HG03521 (cell line): ENCODE measurements around the gene COL5A1.
"Not testable (repeated sequence)": the region's sequence is repeated elsewhere in the genome, so short reads cannot be mapped to it uniquely, and the experiment has no call there.

Source experiments
- ATAC-seq: cut with Tn5 transposase; IDR thresholded peaks from one replicate; pipeline ENCODE4 v1.9.1; 2021; ENCODE audit warnings: mild to moderate bottlenecking, moderate library complexity; ENCODE audit not compliant: unreplicated experiment

COL5A1 gene

DNA sequence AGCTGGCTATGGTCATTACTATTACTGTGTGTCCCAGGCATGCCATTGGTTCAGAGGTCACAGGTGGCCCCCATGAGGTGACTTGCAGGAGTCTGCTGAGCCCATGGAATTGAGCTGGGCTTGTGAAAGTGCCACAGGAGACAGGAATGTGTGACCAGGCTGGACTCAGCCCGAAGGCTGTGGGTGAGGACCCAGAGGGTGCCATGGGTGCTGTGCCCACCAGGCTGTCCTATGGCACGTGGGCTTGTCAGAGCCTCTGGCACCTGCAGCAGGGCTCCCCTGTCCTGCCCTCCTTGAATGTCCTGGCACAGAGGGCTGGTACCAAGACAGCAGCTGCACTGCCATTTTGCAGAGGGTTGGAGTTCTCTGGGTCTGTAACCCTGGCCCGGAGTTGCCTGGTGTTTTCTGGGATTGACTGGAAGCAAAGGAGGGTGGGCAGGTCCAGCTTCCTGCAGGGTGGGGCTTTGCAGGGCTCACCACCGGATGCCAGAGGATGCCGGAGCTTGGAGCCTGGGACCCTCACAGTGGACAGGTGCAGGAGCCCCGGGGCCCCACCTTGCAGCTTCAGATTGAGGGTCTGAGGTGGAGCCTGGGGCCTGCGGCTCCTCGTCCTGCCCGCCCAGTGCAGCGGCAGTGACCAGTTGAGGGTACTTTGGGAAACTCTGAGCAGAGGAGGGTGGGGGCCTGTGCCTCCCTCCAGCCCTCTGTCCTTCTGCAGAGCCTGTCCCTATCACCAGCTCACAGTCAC, 14.2 kb downstream of the COL5A1 start:
- ATAC-seq, result no peak

GRCh38 chr9:134656334-134657006, 14.9 kb downstream of the COL5A1 start:
- ATAC-seq, result no peak

GRCh38 chr9:134657666-134658377, 16.2 kb downstream of the COL5A1 start:
- no peak for ATAC-seq

DNA sequence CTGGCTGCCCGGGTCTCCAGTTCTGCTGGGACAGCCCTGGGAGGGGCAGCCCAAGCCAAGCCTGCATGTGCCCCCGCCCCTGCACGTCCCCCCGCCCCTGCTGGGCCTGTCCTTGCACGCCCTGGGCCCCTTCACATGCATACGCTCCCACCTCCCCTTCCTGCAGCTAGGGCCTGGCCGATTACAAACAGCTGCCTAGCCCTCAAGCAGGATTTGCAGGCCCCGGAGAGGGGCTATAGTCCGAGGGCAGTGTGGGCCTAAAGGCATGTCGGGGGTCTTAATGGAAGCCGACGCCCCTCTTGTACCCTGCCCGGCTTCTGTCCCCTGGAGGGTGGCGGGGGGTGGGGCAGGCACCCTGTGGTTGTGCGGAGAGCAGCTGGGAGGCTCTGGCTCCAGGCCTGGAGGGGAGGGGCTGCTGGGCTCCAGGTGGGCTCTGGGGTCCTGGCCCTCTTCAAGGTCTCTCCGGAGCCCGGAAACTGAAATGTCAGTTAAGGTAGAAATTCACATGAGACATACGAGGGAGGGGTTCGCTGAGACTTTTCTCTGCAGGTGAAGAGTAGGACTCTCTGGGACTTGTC, 16.9 kb downstream of the COL5A1 start:
- no peak for ATAC-seq

DNA sequence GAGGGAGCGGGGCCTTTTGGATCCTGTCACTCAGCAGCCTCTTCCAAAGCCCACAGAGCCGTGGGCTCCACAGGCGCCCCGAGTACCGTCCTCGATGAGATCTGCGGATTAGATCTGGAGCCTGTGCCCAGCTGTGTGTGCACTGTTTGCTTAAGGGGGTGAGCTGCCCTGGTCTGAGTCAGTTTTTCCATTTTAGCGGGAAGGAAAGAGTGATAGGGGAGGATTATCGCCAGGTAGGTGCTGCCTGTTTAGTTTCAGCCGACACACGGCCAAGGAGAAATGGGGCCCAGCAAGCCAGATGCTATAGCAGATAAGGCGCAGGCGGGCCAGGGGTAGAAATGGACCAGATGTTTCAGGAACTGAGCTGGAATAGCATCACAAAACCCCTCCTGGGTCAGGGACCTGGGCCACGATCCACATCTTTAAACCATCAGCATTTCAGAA, 18.1 kb downstream of the COL5A1 start:
- no peak for ATAC-seq

DNA sequence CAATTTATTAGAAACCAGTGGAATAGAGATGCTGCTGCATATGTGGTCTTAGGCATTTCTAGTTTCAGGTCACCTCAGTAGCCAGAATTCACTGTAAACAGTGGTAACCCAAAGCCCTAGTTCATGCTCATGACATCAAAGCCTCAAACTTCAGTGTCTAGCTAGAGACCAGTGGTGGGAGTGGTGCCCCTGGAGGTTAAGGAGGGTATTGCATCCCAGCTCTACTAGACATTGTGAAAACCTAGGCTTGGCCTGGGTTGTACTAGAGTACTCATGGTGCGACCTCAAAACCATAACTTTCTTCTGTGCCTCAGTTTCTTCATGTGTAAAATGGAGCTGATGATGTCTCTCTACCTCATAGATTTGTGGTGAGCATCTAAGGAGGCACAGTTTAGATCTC, 18.8 kb downstream of the COL5A1 start:
- ATAC-seq, result no peak

DNA sequence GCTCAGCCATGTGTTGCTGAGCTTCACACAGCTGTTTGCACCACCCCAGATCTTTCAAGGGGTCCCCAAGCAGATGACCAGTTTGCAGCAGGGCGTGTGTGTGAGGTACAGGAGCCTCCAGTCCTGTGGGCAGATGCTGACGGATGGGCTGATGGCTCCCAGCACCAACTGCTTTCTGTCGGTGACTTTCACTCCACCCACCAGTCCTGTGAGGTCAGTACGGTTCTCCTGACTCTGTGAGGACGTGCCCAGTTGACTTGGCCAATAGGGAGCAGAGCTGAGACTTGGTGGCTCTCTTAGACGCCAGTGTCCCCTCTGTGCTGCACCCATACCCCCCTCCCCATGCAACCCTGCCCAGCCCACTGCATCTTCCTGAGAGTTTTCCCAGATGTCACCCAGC, 19.7 kb downstream of the COL5A1 start:
- no peak for ATAC-seq

- no peak for ATAC-seq
Measured at GRCh38 chr9:134661791-134662142, 20.2 kb downstream of the COL5A1 start.

DNA sequence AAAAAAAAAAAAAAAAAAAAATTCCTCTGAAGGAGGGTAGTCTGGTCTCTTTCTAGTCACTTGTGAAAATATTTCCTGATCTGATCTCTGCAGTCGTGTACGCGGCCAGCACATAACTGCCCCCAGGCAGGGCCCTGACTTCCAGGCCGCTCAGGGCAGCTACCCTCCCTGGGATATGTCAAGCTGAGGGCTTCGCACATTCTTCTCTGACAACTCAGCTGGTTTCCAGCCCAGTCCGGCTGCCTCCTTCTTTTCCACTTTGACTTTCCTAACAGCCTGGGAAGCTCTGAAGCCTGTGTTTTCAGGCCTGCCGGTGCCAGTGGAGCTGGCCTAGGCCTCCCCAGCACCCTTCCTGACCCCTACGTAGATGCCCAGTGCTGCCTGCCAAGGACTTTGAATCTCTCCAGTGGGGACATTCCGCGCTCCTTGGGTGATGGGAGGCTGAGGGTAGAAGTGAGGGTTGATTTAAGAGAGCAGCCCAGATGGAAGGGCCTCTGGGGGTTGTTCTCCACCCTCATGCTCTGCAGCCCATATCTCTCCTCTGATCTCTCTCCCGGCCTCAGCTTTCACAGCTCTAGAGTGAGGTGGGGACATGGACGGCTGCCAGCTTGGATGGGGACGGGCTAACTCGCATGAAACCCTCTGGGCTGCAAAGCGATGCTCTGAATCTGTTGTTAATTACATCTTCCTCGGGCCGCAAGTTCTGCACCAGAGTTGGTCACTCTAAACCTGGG, 20.7 kb downstream of the COL5A1 start:
- no peak for ATAC-seq

DNA sequence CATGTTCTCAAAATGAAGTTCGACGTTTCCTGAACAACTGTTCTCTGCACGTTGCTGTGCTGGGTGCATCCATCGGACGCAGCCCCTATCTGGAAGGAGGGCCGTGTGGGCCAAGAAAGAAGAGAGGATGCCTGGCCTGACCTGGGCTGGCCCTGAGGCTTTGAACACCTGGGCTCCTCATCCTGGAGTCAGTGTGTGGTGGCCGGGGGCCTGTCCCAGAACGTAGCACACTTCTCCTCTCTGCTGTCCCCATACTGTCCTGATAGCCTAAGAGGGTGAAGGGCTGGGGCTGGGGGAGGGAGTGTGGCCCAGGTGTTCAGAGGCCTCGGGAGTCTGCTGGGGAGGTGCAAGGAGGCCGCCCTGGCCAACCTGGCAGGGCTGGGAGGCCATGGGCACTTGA, 21.5 kb downstream of the COL5A1 start:
- ATAC-seq, result no peak

GRCh38 chr9:134663753-134664415, 22.3 kb downstream of the COL5A1 start:
- no peak for ATAC-seq

DNA sequence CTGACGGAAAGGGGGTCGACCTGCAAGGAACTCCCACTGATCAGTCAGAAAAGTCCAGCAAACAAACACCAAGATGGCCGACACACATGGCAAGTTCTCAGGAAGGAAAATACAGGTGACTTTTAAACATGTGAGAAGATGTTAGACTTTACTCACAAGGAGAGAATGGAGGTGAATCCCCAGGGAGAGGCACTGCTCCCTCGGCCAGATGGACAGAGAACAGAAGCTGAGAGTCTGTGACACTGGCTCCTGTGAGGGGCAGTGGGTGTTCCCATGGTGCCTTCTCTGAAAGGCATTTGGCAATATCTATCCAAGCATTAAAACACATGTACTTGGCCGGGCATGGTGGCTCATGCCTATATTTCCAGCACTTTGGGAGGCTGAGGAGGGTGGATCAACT, 22.8 kb downstream of the COL5A1 start:
- ATAC-seq, result no peak

DNA sequence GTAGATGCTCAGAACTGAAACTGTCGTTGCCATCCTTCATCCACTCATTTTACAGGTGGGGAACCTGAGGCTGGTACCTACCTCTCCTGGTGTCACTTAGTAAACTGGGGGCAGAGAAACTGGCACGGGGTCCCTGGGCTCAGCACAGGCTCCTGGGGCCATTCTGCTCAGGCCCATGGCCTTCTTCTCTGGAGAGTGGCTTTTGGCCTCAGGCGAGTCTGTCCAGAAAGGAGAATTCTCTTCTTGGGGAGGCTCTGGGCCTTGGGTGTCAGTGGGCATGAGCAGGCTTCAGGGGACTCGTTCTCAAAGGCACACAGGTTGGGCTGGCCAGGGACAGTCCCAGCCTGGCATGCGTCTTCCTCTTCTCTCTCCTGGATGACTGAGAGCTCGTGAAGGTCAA, 24.6 kb downstream of the COL5A1 start:
- no peak for ATAC-seq

- no peak for ATAC-seq
Measured at GRCh38 chr9:134666831-134667230, 25.2 kb downstream of the COL5A1 start.

DNA sequence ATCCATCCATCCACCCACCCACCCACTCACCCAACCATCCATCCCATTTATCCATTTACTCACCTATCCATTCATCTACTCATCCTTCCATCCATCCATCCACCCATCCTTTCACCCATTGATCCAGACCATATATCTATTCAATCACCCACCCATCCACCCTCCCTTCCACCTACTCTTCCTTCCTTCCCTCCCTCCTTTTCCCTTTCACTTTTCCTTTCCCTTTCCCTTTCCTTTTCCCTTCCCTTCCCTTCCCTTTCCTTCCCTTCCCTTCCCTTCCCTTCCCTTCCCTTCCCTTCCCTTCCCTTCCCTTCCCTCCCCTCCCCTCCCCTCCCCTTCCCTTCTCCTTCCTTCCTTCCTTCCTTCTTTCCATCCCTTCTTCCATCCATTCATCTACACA, 27.4 kb downstream of the COL5A1 start:
- not testable (repeated sequence) for ATAC-seq

DNA sequence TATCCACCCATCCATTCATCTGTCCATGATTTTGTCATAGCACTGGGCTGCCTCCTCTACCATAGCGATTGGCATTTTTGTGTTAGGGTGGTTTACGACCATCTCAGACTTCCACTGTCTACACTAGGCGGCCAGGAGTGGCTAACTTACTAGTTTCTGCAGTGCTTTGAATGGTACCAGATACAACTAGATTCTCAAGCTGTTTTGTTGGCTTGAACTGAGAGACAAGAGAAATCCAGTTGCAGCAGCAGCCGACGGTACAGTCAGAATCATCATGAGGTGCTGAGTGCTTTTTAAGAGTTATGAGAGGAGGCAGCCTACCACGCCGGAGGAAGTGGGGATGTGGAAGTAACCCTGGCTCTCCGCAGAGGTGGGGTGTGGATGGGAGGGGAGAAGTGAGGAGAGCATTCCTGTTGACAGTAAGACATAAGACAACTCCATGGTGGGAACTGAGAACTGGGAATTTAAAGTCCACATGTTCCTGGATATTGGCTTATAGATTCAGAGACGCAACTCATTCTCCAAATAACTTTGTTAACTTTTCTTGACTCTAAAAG, 27.9 kb downstream of the COL5A1 start:
- ATAC-seq, result no peak

DNA sequence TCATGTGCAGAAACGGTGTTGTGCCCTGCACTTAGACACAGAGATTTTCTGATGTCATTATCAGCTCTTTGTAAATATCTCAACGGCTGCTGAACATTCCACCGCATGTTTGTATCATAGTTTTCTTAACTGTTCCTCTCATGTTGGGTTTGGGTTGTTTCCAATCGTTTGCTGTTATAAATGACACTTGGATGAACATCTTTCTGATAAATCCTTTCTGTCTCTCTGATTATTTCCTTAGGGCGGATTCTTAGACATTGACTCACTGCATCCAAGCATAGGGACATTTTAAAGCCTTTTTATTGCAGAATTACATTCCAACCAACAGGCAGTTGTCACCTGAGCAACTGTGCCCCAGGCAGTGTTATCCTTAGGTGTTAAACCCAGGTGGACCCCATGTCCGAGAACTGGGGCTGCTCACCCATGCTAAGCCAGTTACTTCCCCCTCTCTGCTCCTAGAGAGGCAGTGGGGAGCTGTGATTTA, 28.5 kb downstream of the COL5A1 start:
- no peak for ATAC-seq

GRCh38 chr9:134670851-134671281, 29.3 kb downstream of the COL5A1 start:
- no peak for ATAC-seq

DNA sequence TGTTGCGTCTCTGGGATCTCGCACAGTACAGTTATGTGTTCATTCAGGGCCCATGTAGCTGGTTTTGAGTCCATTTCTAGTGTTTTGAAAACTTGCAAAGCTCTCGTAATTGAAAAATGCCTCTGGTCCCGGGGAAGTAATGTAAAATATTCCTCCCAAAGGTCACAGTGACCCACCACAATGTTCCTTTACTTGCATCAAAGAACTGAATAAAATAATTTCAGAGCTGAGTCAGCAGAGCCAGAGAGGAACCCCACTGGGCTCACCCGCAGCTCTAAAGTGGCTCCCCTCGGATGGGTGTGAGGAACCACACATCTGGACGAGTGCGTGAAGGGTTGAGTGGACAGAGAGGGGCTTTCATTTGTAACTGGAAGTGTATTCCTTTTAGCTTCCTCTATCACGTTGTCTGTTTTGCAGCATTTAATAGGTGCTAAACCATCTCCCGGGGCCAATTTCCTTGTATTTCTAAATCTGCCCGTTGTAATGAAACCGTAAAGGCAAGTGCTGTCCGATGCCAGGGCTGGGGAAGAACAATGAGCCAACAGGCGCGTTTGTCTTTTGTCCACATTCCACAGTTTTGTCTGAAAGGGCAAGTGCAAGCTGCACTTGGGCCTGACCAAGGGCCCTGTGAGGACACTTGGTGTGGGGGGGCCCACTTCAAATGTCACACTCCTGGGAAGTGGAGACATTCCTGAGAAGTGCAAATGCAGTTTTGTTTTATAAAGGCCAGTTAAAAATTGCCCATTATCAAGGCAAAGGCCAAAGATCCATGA, 29.9 kb downstream of the COL5A1 start:
- ATAC-seq, result no peak
